HG02610 (cell line): ENCODE measurements around the gene NUP153.

Experiments
- ATAC-seq: cut with Tn5 transposase; IDR thresholded peaks from one replicate; pipeline ENCODE4 v1.9.1; 2021; ENCODE audit warnings: mild to moderate bottlenecking, moderate library complexity; ENCODE audit not compliant: unreplicated experiment

NUP153 gene

DNA sequence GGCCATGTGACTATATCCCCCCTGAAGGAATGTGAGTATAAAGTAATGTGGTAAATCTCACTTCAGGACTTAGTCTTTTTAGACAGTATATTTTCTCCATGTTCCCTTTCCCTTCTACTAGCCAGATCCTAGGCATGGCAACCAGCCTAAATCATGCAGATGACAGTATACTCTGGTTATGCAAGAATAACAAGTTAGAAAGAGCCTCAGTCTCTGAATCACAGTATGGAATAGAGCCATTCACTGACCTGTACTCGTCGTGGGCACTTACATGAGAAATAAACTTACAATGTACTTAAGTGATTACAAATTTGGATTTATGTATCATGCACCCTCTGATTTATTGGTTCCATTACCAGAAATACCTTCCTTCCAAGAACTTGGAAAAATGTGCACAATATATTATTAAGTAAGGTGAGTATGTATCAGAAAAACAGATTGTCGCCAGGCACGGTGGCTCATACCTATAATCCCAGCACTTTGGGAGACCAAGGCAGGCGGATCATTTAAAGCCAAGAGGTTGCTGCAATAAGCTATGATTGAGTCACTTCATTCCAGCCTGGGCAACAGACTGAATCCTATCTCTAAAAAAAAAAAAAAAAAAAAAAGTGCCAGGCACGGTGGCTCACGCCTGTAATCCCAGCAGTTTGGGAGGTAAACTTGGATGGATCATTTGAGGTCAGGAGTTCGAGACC is 131.7 kb downstream of the NUP153 start:
- no peak for ATAC-seq

DNA sequence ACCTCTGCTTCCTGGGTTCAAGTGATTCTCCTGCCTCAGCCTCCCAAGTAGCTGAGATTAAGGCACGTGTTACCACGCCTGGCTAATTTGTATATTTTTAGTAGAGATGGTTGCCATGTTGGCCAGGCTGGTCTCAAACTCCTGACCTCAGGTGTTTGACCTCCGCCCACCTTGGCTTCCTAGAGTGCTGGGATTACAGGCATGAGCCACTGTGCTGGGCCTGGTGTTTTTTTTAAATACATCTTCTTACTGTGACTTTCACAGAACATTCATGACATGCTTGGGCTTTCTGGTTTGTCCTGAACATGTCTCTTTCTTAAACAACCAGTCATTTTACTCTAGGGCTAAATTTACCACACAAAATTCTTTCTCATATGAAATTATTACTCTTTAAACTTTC is 141.3 kb downstream of the NUP153 start:
- ATAC-seq, result no peak
